Parathyroid adenoma (tissue), 2 donors: ENCODE results near the gene ITPK1.

Experiments
- H2AFZ ChIP-seq: fragments of 300-600 bp; sonication (generic); one replicate; pipeline ENCODE4 v1.7.0; 2017; ENCODE audit warnings: antibody characterized with exemption, mild to moderate bottlenecking
- H3K27ac ChIP-seq: fragments of 300-600 bp; sonication (generic); one replicate; pipeline ENCODE4 v1.7.0; 2017
- H3K27me3 ChIP-seq: fragments of 300-600 bp; sonication (generic); one replicate; pipeline ENCODE4 v1.7.0; 2017; ENCODE audit warnings: low read length; ENCODE audit not compliant: control insufficient read depth, insufficient read depth
- H3K36me3 ChIP-seq: fragments of 300-600 bp; sonication (generic); one replicate; pipeline ENCODE4 v1.7.0; 2017; ENCODE audit warnings: low read length; ENCODE audit not compliant: control insufficient read depth, insufficient read depth
- H3K4me1 ChIP-seq: fragments of 300-600 bp; sonication (generic); one replicate; pipeline ENCODE4 v1.7.0; 2017; ENCODE audit warnings: control low read depth
- H3K4me2 ChIP-seq: fragments of 300-600 bp; sonication (generic); one replicate; pipeline ENCODE4 v1.7.0; 2017; ENCODE audit warnings: low read length
- H3K4me3 ChIP-seq: fragments of 300-600 bp; sonication (generic); one replicate; pipeline ENCODE4 v1.7.0; 2017; ENCODE audit warnings: low read depth, low read length
- H3K79me2 ChIP-seq: fragments of 300-600 bp; sonication (generic); one replicate; pipeline ENCODE4 v1.7.0; 2017; ENCODE audit warnings: control low read depth
- H3K9ac ChIP-seq: fragments of 300-600 bp; sonication (generic); one replicate; pipeline ENCODE4 v1.7.0; 2017; ENCODE audit warnings: mild to moderate bottlenecking
- H3K9me3 ChIP-seq: fragments of 300-600 bp; sonication (generic); one replicate; pipeline ENCODE4 v1.7.0; 2017; ENCODE audit warnings: low read length; ENCODE audit not compliant: control insufficient read depth
- TF ChIP-seq, protein P1 (sequence below): fragments of 300-600 bp; sonication (generic); IDR thresholded peaks from one replicate; pipeline ENCODE4 v1.7.0; 2017; ENCODE audit warnings: antibody characterized with exemption, mild to moderate bottlenecking
- donor health status: primary hyperparathyroidism.

ITPK1 gene

DNA sequence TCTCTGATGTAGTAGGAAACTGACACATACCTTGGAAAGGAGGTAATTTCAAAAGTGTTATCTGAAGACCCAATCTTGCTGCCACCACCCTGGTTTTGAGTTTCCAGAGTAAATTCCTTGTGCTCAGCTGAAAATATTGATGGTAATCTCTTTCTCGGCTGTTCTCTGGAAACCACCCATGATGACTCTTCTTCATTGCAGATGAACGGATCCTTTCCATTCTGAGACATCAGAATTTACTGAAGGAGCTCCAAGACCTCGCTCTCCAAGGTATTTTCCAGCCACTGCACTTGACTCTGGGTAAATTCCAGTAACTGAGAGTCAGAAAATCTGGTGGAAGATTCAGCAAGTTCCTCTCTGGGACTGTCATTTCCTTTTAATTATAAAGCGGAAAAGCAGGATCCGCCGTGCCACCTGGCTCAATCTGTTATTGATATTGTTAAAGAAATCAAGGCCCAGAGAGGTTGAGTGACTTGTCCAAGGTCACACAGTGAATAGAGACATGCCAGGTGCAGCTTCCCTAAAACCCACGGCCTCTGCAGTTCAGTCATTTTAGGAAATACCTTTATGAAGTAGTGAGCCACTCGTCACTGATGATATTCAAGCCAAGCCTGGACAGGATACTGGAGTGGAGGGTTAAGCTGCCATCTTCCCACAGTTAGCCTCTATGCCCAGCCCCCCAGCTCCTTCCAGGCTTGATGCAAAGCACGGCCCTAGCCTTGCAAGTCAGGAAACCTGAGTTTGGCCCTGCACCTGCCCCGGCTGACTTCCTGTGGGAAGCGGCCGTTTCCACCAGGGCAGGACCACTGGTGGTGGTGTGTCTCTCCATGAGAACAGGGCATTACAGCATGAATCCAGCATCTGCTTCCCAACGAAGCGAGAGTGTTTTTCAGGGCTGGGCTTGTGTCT lies 188.1 kb downstream of the ITPK1 start:
- TF ChIP-seq, protein P1, sequence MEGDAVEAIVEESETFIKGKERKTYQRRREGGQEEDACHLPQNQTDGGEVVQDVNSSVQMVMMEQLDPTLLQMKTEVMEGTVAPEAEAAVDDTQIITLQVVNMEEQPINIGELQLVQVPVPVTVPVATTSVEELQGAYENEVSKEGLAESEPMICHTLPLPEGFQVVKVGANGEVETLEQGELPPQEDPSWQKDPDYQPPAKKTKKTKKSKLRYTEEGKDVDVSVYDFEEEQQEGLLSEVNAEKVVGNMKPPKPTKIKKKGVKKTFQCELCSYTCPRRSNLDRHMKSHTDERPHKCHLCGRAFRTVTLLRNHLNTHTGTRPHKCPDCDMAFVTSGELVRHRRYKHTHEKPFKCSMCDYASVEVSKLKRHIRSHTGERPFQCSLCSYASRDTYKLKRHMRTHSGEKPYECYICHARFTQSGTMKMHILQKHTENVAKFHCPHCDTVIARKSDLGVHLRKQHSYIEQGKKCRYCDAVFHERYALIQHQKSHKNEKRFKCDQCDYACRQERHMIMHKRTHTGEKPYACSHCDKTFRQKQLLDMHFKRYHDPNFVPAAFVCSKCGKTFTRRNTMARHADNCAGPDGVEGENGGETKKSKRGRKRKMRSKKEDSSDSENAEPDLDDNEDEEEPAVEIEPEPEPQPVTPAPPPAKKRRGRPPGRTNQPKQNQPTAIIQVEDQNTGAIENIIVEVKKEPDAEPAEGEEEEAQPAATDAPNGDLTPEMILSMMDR = no peak
- Histone ChIP-seq H3K27ac (peak overlapping the region; percentile 97), H3K4me3 (peak overlapping the region; percentile 72)

DNA sequence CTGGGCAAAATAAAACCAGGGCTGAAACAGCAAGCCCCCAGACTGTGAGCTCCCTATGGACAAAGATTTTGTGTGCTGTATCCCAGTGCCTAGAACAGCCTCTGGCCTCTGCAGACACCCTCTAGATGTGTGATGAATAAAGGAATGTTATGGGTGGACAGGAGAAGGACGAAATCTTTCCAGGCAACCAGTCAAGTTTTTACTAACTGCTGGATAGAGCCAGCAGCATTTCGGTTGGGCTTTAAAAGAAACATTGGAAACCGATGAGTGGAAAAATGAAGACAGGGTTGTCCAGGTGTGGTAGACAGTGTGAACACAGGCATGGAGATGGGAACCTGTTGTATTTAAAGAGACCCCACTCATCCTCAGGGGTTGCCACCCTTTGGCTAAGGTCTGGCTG lies 188.8 kb downstream of the ITPK1 start:
- Histone ChIP-seq H3K4me3 (peak overlapping the region; percentile 72), H3K79me2 (peaks cover 59% of the 10 kb centered on the region), H3K36me3 (no peaks in the 10 kb centered on the region), H3K4me1 (peaks cover 32% of the 10 kb centered on the region), H3K27ac (peak overlapping the region; percentile 97), H3K27me3 (no peaks in the 10 kb centered on the region), H3K4me2 (peak overlapping the region; percentile 56), H3K9me3 (no peaks in the 10 kb centered on the region), H2AFZ (no peak overlapping the region), H3K9ac (peak overlapping the region; percentile 92)
- TF ChIP-seq, protein P1 = no peak

More for the DNA sequence above, 188.1 kb downstream of the ITPK1 start:
- Histone ChIP-seq H3K27me3 (no peaks in the 10 kb centered on the region), H3K9ac (peak overlapping the region; percentile 92), H3K4me1 (peaks cover 34% of the 10 kb centered on the region), H3K9me3 (no peaks in the 10 kb centered on the region), H3K4me2 (peak overlapping the region; percentile 56), H3K79me2 (peaks cover 59% of the 10 kb centered on the region), H3K36me3 (no peaks in the 10 kb centered on the region), H2AFZ (no peak overlapping the region)

GRCh38 chr14:92926180-92926845 lies 189.4 kb downstream of the ITPK1 start:
- Histone ChIP-seq H3K4me2 (peak overlapping the region; percentile 56), H3K4me3 (peak overlapping the region; percentile 72), H3K9me3 (no peaks in the 10 kb centered on the region), H3K27me3 (no peaks in the 10 kb centered on the region), H3K9ac (peak overlapping the region; percentile 92), H3K4me1 (peaks cover 35% of the 10 kb centered on the region), H3K79me2 (peaks cover 59% of the 10 kb centered on the region), H3K36me3 (no peaks in the 10 kb centered on the region), H3K27ac (peak overlapping the region; percentile 97), H2AFZ (no peak overlapping the region)
- TF ChIP-seq, protein P1 = no peak

- H3K9ac ChIP-seq = peak overlapping the region; percentile 92
- peak overlapping the region; percentile 56 for H3K4me2 ChIP-seq
- H3K9me3 ChIP-seq = no peaks in the 10 kb centered on the region
- peak overlapping the region; percentile 97 for H3K27ac ChIP-seq
- no peak overlapping the region for H2AFZ ChIP-seq
- H3K79me2 ChIP-seq = peaks cover 59% of the 10 kb centered on the region
- no peaks in the 10 kb centered on the region for H3K27me3 ChIP-seq
- TF ChIP-seq, protein P1 = no peak
- H3K4me1 ChIP-seq = peaks cover 27% of the 10 kb centered on the region
- peak overlapping the region; percentile 72 for H3K4me3 ChIP-seq
- H3K36me3 ChIP-seq = no peaks in the 10 kb centered on the region
Observed at GRCh38 chr14:92925446-92925845, 190.3 kb downstream of the ITPK1 start.
